GM19043 (cell line): ENCODE data around the gene ARHGEF7.
A peak's percentile ranks its signal among the peaks of the same experiment; 100 is the strongest.

Experiments used
- ATAC-seq: cut with Tn5 transposase; IDR thresholded peaks from one replicate; pipeline ENCODE4 v1.9.1; 2021; ENCODE audit warnings: low read depth; ENCODE audit not compliant: unreplicated experiment

Gene ARHGEF7

GRCh38 chr13:111110054-111110453 is 5.1 kb upstream of the ARHGEF7 start:
- no peak for ATAC-seq

GRCh38 chr13:111111376-111111937 is 3.7 kb upstream of the ARHGEF7 start:
- no peak for ATAC-seq

GRCh38 chr13:111112196-111112595 is 2.9 kb upstream of the ARHGEF7 start:
- no peak for ATAC-seq

- no peak for ATAC-seq
Observed at GRCh38 chr13:111114362-111115060, 599 bp upstream of the ARHGEF7 start.

- ATAC-seq: no peak
Observed at GRCh38 chr13:111115965-111116521, 933 bp downstream of the ARHGEF7 start.

GRCh38 chr13:111116856-111117255 is 1.7 kb downstream of the ARHGEF7 start:
- no peak for ATAC-seq

- ATAC-seq: no peak
Observed at GRCh38 chr13:111117289-111117688, 2.2 kb downstream of the ARHGEF7 start.

GRCh38 chr13:111117961-111118360 is 2.9 kb downstream of the ARHGEF7 start:
- ATAC-seq: no peak

GRCh38 chr13:111118898-111119607 is 3.9 kb downstream of the ARHGEF7 start:
- no peak for ATAC-seq

GRCh38 chr13:111119966-111120365 is 4.9 kb downstream of the ARHGEF7 start:
- no peak for ATAC-seq

- no peak for ATAC-seq
Observed at GRCh38 chr13:111120422-111120821, 5.3 kb downstream of the ARHGEF7 start.

GRCh38 chr13:111120913-111121312 is 5.8 kb downstream of the ARHGEF7 start:
- ATAC-seq: no peak

GRCh38 chr13:111121506-111121905 is 6.4 kb downstream of the ARHGEF7 start:
- no peak for ATAC-seq

GRCh38 chr13:111122056-111122455 is 6.9 kb downstream of the ARHGEF7 start:
- ATAC-seq: no peak

GRCh38 chr13:111122631-111123030 is 7.5 kb downstream of the ARHGEF7 start:
- no peak for ATAC-seq

GRCh38 chr13:111123221-111123620 is 8.1 kb downstream of the ARHGEF7 start:
- ATAC-seq: no peak

GRCh38 chr13:111123649-111124048 is 8.5 kb downstream of the ARHGEF7 start:
- ATAC-seq: no peak

- ATAC-seq: no peak
Observed at GRCh38 chr13:111126509-111126908, 11.4 kb downstream of the ARHGEF7 start.

- peak; percentile 99 for ATAC-seq
Observed at GRCh38 chr13:111129465-111130115, 14.5 kb downstream of the ARHGEF7 start.

GRCh38 chr13:111130116-111130508 is 15.0 kb downstream of the ARHGEF7 start:
- no peak for ATAC-seq

GRCh38 chr13:111131048-111131447 is 15.9 kb downstream of the ARHGEF7 start:
- ATAC-seq: no peak
